Left ventricle myocardium inferior (tissue), 1 donor: ENCODE data around the gene EDEM3. TPM values are rescaled to one million over a fixed set of nuclear protein-coding genes. Genes with fewer than 3 reads are reported as not detected.

Source experiments
- DNase-seq: peaks from one replicate; pipeline ENCODE4 v3.0.0-alpha.2; 2020
- H3K27ac ChIP-seq: fragments of 200-600 bp; replicated peaks from 2 replicates; pipeline ENCODE4 v1.8.0; 2021
- H3K27me3 ChIP-seq: fragments of 200-600 bp; 2 replicates; pipeline ENCODE4 v1.8.0; 2021; ENCODE audit warnings: low read depth
- H3K36me3 ChIP-seq: fragments of 200-600 bp; 2 replicates; pipeline ENCODE4 v1.8.0; 2021
- H3K4me1 ChIP-seq: fragments of 200-600 bp; 2 replicates; pipeline ENCODE4 v1.8.0; 2021
- H3K4me3 ChIP-seq: fragments of 200-600 bp; 2 replicates; pipeline ENCODE4 v1.8.0; 2021; ENCODE audit warnings: mild to moderate bottlenecking, moderate library complexity
- H3K9me3 ChIP-seq: fragments of 200-600 bp; replicated peaks from 2 replicates; pipeline ENCODE4 v1.8.0; 2021
- intact Hi-C: fragments of 100-400 bp; cut with micrococcal nuclease; formaldehyde crosslinking; loops from one replicate; pipeline ENCODE4 v1.11.0; 2022
- total RNA-seq: library from RNA; stranded (reverse); fragmentation: NEBNext Ultra II Directional; extraction: Animal tissue kit (Norgen Biotek cat#: 25700); gene quantifications from one replicate; pipeline ENCODE4 v1.2.1, GENCODE V29; 2021
- TF ChIP-seq, protein P1 (sequence below): fragments of 200-600 bp; IDR thresholded peaks from 2 replicates; pipeline ENCODE4 v1.8.0; 2021; ENCODE audit warnings: antibody characterized with exemption, mild to moderate bottlenecking, borderline replicate concordance
- donor health status: DM: no; HTN: yes; CAD: no; lungs with severe emphysema.

Gene EDEM3
- total RNA-seq, 1 donor from 2014 or later = 16.9 TPM

- H3K4me1 ChIP-seq = no peaks in the 10 kb centered on the region
- no peak for DNase-seq
- no peak overlapping the region for H3K4me3 ChIP-seq
- no peaks in the 10 kb centered on the region for H3K9me3 ChIP-seq
- H3K36me3 ChIP-seq = no peaks in the 10 kb centered on the region
- intact Hi-C loops = no loop called here
- H3K27ac ChIP-seq = no peak overlapping the region
- TF ChIP-seq, protein P1, sequence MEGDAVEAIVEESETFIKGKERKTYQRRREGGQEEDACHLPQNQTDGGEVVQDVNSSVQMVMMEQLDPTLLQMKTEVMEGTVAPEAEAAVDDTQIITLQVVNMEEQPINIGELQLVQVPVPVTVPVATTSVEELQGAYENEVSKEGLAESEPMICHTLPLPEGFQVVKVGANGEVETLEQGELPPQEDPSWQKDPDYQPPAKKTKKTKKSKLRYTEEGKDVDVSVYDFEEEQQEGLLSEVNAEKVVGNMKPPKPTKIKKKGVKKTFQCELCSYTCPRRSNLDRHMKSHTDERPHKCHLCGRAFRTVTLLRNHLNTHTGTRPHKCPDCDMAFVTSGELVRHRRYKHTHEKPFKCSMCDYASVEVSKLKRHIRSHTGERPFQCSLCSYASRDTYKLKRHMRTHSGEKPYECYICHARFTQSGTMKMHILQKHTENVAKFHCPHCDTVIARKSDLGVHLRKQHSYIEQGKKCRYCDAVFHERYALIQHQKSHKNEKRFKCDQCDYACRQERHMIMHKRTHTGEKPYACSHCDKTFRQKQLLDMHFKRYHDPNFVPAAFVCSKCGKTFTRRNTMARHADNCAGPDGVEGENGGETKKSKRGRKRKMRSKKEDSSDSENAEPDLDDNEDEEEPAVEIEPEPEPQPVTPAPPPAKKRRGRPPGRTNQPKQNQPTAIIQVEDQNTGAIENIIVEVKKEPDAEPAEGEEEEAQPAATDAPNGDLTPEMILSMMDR = no peak
- H3K27me3 ChIP-seq = no peaks in the 10 kb centered on the region
Measured at GRCh38 chr1:184775329-184775728, 20.7 kb upstream of the EDEM3 start.

DNA sequence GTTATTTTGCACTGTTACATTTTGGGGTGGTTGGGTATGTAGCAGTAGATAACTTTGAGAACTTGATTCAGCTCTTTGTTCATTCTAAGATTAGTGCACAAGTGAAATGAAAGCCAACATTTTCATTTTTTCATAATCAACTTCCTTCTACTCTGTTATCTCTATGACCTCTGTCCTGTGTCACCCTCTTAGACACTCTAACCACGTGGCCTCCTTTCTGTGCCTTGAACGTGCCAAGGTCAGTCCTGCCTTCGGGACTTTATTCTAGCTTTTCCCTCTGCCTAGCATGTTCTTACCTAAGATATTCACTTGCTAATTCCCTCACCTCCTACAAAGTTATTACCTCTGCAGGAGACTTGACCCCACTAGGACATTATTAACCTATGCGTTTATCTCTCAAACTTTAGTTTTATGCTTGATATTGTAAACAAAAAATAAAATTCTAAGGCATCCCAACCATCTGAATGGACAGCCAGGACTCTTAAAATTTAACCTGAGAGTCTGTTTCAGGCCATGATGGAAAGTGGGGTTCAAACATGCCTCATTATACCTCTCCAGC lies 19.2 kb upstream of the EDEM3 start:
- no peaks in the 10 kb centered on the region for H3K4me1 ChIP-seq
- no peaks in the 10 kb centered on the region for H3K9me3 ChIP-seq
- H3K4me3 ChIP-seq = no peak overlapping the region
- intact Hi-C loops = no loop called here
- H3K27ac ChIP-seq = no peak overlapping the region
- no peaks in the 10 kb centered on the region for H3K27me3 ChIP-seq
- no peak for DNase-seq
- no peaks in the 10 kb centered on the region for H3K36me3 ChIP-seq
- TF ChIP-seq, protein P1 = no peak

DNA sequence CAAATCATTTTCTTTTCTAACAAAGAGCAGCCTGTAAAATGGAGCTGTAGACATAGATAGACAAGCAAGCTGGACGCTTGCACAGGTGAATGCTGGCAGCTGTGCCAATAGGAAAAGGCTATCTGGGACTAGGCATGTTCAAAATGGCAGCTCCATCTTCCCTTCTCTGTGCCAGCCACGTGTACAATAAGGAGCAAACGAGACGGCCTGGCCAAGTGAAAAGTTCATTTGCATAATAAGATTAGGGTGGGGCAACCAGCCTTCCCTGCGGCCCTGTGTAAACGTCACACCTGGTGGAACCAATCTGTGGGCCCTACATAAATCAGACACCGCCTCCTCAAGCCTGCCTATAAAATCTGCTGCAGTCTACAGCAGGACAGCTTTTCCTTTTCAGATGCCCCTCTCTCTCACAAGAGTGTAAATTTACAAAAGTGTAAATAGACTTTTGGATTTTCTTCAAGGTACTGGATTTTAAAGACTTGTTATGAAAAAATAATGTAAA lies 16.6 kb upstream of the EDEM3 start:
- no peaks in the 10 kb centered on the region for H3K4me1 ChIP-seq
- no peaks in the 10 kb centered on the region for H3K36me3 ChIP-seq
- H3K27ac ChIP-seq = no peak overlapping the region
- no peak overlapping the region for H3K4me3 ChIP-seq
- H3K9me3 ChIP-seq = no peaks in the 10 kb centered on the region
- intact Hi-C loops = no loop called here
- no peak for DNase-seq
- H3K27me3 ChIP-seq = no peaks in the 10 kb centered on the region
- TF ChIP-seq, protein P1 = no peak

GRCh38 chr1:184770181-184770979 lies 15.7 kb upstream of the EDEM3 start:
- intact Hi-C loops = no loop called here
- TF ChIP-seq, protein P1 = no peak

GRCh38 chr1:184769241-184769640 lies 14.6 kb upstream of the EDEM3 start:
- intact Hi-C loops = no loop called here
- no peaks in the 10 kb centered on the region for H3K4me1 ChIP-seq
- H3K4me3 ChIP-seq = no peak overlapping the region
- no peak overlapping the region for H3K27ac ChIP-seq
- no peaks in the 10 kb centered on the region for H3K9me3 ChIP-seq
- TF ChIP-seq, protein P1 = no peak
- no peak for DNase-seq
- no peaks in the 10 kb centered on the region for H3K36me3 ChIP-seq
- H3K27me3 ChIP-seq = no peaks in the 10 kb centered on the region

More at GRCh38 chr1:184770181-184770979, 15.7 kb upstream of the EDEM3 start:
- DNase-seq = no peak
- Histone ChIP-seq H3K4me1 (no peaks in the 10 kb centered on the region), H3K4me3 (no peak overlapping the region), H3K9me3 (no peaks in the 10 kb centered on the region), H3K27me3 (no peaks in the 10 kb centered on the region), H3K27ac (no peak overlapping the region), H3K36me3 (no peaks in the 10 kb centered on the region)
